Prostate gland (tissue), 2 donors: ENCODE results near the gene ARFGAP3. TPM values are rescaled to one million over a fixed set of nuclear protein-coding genes. Genes with fewer than 3 reads are reported as not detected.
A peak's percentile ranks its signal among the peaks of the same experiment; 100 is the strongest.

Experiments used
- DNase-seq: peaks from one replicate; pipeline ENCODE4 v3.0.0-alpha.2; 2019; ENCODE audit warnings: low spot score
- H3K27ac ChIP-seq, 2 donors: fragments of 200-600 bp; sonication (generic); 2 replicates each; pipeline ENCODE4 v1.5.1; 2017 to 2019
- H3K27me3 ChIP-seq: fragments of 200-600 bp; sonication (generic); replicated peaks from 2 replicates; pipeline ENCODE4 v1.5.1; 2019; ENCODE audit not compliant: insufficient read depth
- H3K36me3 ChIP-seq, 2 donors: fragments of 200-600 bp; sonication (generic); 1 replicate in 1 of 2; 2 replicates in 1 of 2; pipeline versions ENCODE4 v1.5.1 to v1.8.1; 2017 to 2019
- H3K4me1 ChIP-seq: fragments of 200-600 bp; sonication (generic); replicated peaks from 2 replicates; pipeline ENCODE4 v1.5.1; 2019
- H3K4me3 ChIP-seq, 2 donors: fragments of 200-600 bp; sonication (generic); 2 replicates each; pipeline ENCODE4 v1.5.1; 2017 to 2019
- H3K9me3 ChIP-seq: fragments of 200-600 bp; sonication (generic); 2 replicates; pipeline ENCODE4 v1.5.1; 2017
- POLR2A ChIP-seq: fragments of 450-650 bp; IDR thresholded peaks from one replicate; pipeline ENCODE4 v1.6.1; 2016; ENCODE audit warnings: antibody characterized with exemption, mild to moderate bottlenecking
- POLR2AphosphoS5 ChIP-seq: sonication (generic); formaldehyde crosslinking; IDR thresholded peaks from one replicate; pipeline ENCODE4 v1.6.1; 2017; ENCODE audit warnings: antibody characterized with exemption
- WGBS: methylation state at CpG from one replicate; pipeline ENCODE4 v1.1.5; 2018; 5-methylcytosine and 5-hydroxymethylcytosine counted together
- intact Hi-C: fragments of 100-400 bp; cut with DNase I; formaldehyde crosslinking; loops from one replicate; pipeline ENCODE4 v1.14.2; 2022
- total RNA-seq, 2 donors: library from RNA; depleted of rRNA; stranded (reverse); fragments of >200 nt; gene quantifications; one replicate each; pipeline ENCODE4 v1.1.0, GENCODE V29; 2016
- TF ChIP-seq, protein P1 (sequence below), 4 experiments: fragments of 200-600 bp in 2 of 4; fragments of 450-650 bp in 2 of 4; sonication (generic) in 2 of 4; IDR thresholded peaks; 1 replicate in 3 of 4; 2 replicates in 1 of 4; pipeline ENCODE4 v1.5.1; 2016 to 2019; ENCODE audit warnings: antibody characterized with exemption in 4 of 4, mild to moderate bottlenecking in 2 of 4, moderate library complexity in 2 of 4

Gene ARFGAP3
- total RNA-seq, 2 donors from 2014 or later = 92.9 to 127 TPM

DNA sequence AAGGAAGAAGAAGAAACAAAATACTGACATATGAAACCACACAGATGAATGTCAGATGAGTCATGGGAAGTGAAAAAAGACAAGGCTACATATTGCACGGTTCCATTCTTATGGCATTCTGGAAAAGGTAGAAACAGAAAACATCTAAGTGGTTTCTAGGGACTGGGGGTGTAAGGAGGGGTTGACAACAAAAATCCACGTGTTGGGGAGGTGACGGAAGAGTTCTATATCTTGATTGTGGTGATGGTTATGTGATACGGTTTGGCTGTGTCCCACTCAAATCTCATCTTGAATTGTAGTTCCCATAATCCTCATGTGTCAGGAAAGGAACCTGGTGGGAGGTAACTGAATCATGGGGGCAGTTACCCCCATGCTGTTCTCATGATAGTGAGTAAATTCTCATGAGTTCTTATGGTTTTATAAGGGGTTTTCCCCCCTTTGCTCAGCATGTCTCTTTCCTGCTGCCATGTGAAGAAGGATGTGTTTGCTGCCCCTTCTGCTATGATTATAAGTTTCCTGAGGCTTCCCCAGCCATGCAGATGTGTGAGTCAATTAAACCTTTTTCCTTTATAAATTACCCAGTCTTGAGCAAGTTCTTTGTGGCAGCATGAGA is 6.4 kb upstream of the ARFGAP3 start:
- Histone ChIP-seq H3K27me3 (no peaks in the 10 kb centered on the region), H3K4me1 (peaks cover under 1% of the 10 kb centered on the region), H3K9me3 (no peaks in the 10 kb centered on the region), H3K4me3 (no peak overlapping the region), H3K36me3 (no peaks in the 10 kb centered on the region), H3K27ac (peak overlapping the region in 1 of 2 donors; percentile 37)
- WGBS = 42% methylated on average over 4 of the region's 4 CpGs
- intact Hi-C loops = no loop called here
- DNase-seq = no peak
- TF ChIP-seq, protein P1, sequence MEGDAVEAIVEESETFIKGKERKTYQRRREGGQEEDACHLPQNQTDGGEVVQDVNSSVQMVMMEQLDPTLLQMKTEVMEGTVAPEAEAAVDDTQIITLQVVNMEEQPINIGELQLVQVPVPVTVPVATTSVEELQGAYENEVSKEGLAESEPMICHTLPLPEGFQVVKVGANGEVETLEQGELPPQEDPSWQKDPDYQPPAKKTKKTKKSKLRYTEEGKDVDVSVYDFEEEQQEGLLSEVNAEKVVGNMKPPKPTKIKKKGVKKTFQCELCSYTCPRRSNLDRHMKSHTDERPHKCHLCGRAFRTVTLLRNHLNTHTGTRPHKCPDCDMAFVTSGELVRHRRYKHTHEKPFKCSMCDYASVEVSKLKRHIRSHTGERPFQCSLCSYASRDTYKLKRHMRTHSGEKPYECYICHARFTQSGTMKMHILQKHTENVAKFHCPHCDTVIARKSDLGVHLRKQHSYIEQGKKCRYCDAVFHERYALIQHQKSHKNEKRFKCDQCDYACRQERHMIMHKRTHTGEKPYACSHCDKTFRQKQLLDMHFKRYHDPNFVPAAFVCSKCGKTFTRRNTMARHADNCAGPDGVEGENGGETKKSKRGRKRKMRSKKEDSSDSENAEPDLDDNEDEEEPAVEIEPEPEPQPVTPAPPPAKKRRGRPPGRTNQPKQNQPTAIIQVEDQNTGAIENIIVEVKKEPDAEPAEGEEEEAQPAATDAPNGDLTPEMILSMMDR (IDR thresholded peaks at IDR 0.05) = no peak
- TF ChIP-seq POLR2AphosphoS5 (no peak), POLR2A (no peak)

DNA sequence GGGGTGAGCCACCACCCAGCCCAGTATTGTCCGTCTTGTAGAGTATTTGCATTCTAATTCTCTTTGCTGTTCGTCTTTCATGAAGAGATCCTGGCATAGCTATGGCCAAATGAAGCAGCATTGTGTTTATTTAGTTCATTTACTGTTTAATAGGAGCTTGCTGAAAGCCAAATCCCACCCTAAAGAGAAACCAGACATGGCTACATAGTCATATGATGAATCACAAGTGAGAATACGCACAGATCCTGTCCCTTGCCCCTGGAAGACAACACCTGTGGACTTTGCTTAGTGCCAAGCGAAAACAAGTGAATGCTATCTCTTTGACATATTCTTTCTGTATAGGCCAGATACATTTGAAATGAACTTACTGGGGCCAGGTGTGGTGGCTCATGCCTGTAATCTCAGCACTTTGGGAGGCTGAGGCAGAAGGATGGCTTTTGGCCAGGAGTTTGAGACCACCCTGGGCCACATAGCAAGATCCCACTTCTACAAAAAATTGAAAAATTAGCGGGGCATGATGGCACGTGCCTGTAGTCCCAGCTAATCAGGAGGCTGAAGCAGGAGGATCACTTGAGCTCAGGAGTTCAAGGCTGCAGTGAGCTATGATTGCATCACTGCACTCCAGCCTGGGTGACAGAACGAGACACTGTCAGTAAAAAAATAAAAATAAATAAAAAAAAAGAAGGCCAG is 5.1 kb upstream of the ARFGAP3 start:
- intact Hi-C loops = no loop called here
- peak; percentile 42 for DNase-seq
- TF ChIP-seq, protein P1 (IDR thresholded peaks at IDR 0.05) = no peak
- TF ChIP-seq POLR2A = peak; percentile 20
- peak; percentile 91 for TF ChIP-seq POLR2AphosphoS5

DNA sequence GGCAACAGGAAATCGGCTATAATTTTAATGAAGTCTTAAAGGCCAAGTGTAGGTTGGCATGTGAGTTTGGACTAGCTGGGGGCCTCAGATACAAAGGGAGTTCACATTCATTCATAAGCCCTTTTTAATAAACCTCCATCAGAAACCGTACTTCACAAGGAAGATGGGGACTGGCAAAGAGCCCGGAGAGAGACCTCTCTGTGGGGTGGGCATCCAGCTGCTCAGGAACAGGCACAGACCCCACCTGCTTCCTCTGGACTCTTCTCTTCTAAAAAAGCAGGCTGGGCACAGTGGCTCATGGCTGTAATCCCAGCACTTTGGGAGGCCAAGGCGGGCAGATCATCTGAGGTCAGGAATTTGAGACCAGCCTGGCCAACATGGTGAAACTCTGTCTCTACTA is 3.9 kb upstream of the ARFGAP3 start:
- no peak for DNase-seq
- H3K36me3 ChIP-seq = no peaks in the 10 kb centered on the region
- no peaks in the 10 kb centered on the region for H3K27me3 ChIP-seq
- H3K4me3 ChIP-seq = no peak overlapping the region
- H3K4me1 ChIP-seq = no peaks in the 10 kb centered on the region
- intact Hi-C loops = no loop called here
- TF ChIP-seq, protein P1 (IDR thresholded peaks at IDR 0.05) = no peak
- TF ChIP-seq POLR2AphosphoS5 (no peak), POLR2A (no peak)
- peak overlapping the region in 1 of 2 donors; percentile 63 for H3K27ac ChIP-seq
- H3K9me3 ChIP-seq = no peaks in the 10 kb centered on the region
- WGBS = 31% methylated on average over 4 of the region's 4 CpGs

More for the DNA sequence above, 5.1 kb upstream of the ARFGAP3 start:
- no peaks in the 10 kb centered on the region for H3K4me1 ChIP-seq
- no peaks in the 10 kb centered on the region for H3K9me3 ChIP-seq
- no peak overlapping the region for H3K4me3 ChIP-seq
- no peaks in the 10 kb centered on the region for H3K36me3 ChIP-seq
- 71% methylated on average over 7 of the region's 7 CpGs for WGBS
- no peaks in the 10 kb centered on the region for H3K27me3 ChIP-seq
- peak overlapping the region; percentile 39 to 63 for H3K27ac ChIP-seq

GRCh38 chr22:42857845-42858481 is 890 bp upstream of the ARFGAP3 start:
- intact Hi-C loops = no loop called here
- no peaks in the 10 kb centered on the region for H3K36me3 ChIP-seq
- TF ChIP-seq, protein P1 (IDR thresholded peaks at IDR 0.05) = no peak
- TF ChIP-seq POLR2AphosphoS5 = peak; percentile 14
- 95% methylated on average over 14 of the region's 14 CpGs for WGBS
- H3K9me3 ChIP-seq = no peaks in the 10 kb centered on the region
- H3K4me3 ChIP-seq = no peak overlapping the region
- H3K27ac ChIP-seq = peak overlapping the region; percentile 97 to 99
- no peak for DNase-seq
- H3K27me3 ChIP-seq = no peaks in the 10 kb centered on the region
- H3K4me1 ChIP-seq = no peaks in the 10 kb centered on the region
